ENCODE results near the gene SCCPDH.
A peak's percentile ranks its signal among the peaks of the same experiment; 100 is the strongest.
"Not testable (repeated sequence)": the region's sequence is repeated elsewhere in the genome, so short reads cannot be mapped to it uniquely, and the experiment has no call there.

SCCPDH gene

GRCh38 chr1:246794828-246795671 is 70.8 kb downstream of the SCCPDH start:
- peak overlapping the region; percentile 1 for H3K27ac ChIP-seq
- no peak for DNase-seq (ENCODE audit: low read depth, low spot score)

- H3K27ac ChIP-seq = no peak overlapping the region
- no peak for DNase-seq (ENCODE audit: low read depth, low spot score)
Measured at GRCh38 chr1:246795906-246796694, 71.9 kb downstream of the SCCPDH start.

GRCh38 chr1:246797157-246797556 is 72.9 kb downstream of the SCCPDH start:
- DNase-seq (ENCODE audit: low read depth, low spot score) = no peak
- no peak overlapping the region for H3K27ac ChIP-seq

GRCh38 chr1:246797597-246797996 is 73.4 kb downstream of the SCCPDH start:
- no peak overlapping the region for H3K27ac ChIP-seq
- DNase-seq (ENCODE audit: low read depth, low spot score) = no peak

GRCh38 chr1:246798107-246798506 is 73.9 kb downstream of the SCCPDH start:
- no peak for DNase-seq (ENCODE audit: low read depth, low spot score)
- H3K27ac ChIP-seq = no peak overlapping the region

GRCh38 chr1:246798606-246799496 is 74.6 kb downstream of the SCCPDH start:
- no peak for DNase-seq (ENCODE audit: low read depth, low spot score)

GRCh38 chr1:246800356-246800755 is 76.1 kb downstream of the SCCPDH start:
- H3K27ac ChIP-seq = no peak overlapping the region
- DNase-seq (ENCODE audit: low read depth, low spot score) = no peak

More at GRCh38 chr1:246798606-246799496, 74.6 kb downstream of the SCCPDH start:
- H3K27ac ChIP-seq = no peak overlapping the region

- DNase-seq (ENCODE audit: low read depth, low spot score) = no peak
- H3K27ac ChIP-seq = no peak overlapping the region
Measured at GRCh38 chr1:246800756-246801155, 76.5 kb downstream of the SCCPDH start.

GRCh38 chr1:246801241-246802020 is 77.2 kb downstream of the SCCPDH start:
- DNase-seq (ENCODE audit: low read depth, low spot score) = no peak
- no peak overlapping the region for H3K27ac ChIP-seq

- no peak for DNase-seq (ENCODE audit: low read depth, low spot score)
- no peak overlapping the region for H3K27ac ChIP-seq
Measured at GRCh38 chr1:246803373-246803772, 79.2 kb downstream of the SCCPDH start.

GRCh38 chr1:246803883-246804282 is 79.7 kb downstream of the SCCPDH start:
- DNase-seq (ENCODE audit: low read depth, low spot score) = no peak
- H3K27ac ChIP-seq = no peak overlapping the region

GRCh38 chr1:246805135-246805716 is 81.0 kb downstream of the SCCPDH start:
- DNase-seq (ENCODE audit: low read depth, low spot score) = no peak
- H3K27ac ChIP-seq = no peak overlapping the region

- no peak overlapping the region for H3K27ac ChIP-seq
- DNase-seq (ENCODE audit: low read depth, low spot score) = no peak
Measured at GRCh38 chr1:246809473-246809872, 85.3 kb downstream of the SCCPDH start.

- H3K27ac ChIP-seq = no peak overlapping the region
- no peak for DNase-seq (ENCODE audit: low read depth, low spot score)
Measured at GRCh38 chr1:246811985-246812384, 87.8 kb downstream of the SCCPDH start.

GRCh38 chr1:246813325-246813724 is 89.1 kb downstream of the SCCPDH start:
- not testable (repeated sequence) for DNase-seq (ENCODE audit: low read depth, low spot score)

GRCh38 chr1:246814890-246815289 is 90.7 kb downstream of the SCCPDH start:
- DNase-seq (ENCODE audit: low read depth, low spot score) = no peak
- no peak overlapping the region for H3K27ac ChIP-seq

More at GRCh38 chr1:246813325-246813724, 89.1 kb downstream of the SCCPDH start:
- not testable (repeated sequence) for H3K27ac ChIP-seq

- DNase-seq (ENCODE audit: low read depth, low spot score) = no peak
- H3K27ac ChIP-seq = no peak overlapping the region
Measured at GRCh38 chr1:246815693-246816270, 91.6 kb downstream of the SCCPDH start.

All from epithelial cell of prostate (primary cell).